Measurements from ENCODE around the gene DNAI7. TPM values are rescaled to one million over a fixed set of nuclear protein-coding genes. Genes with fewer than 3 reads are reported as not detected.

DNAI7 gene
- total RNA-seq, 4 donors from 2014 or later, result 5.1 to 9.2 (median 6.9) TPM

DNA sequence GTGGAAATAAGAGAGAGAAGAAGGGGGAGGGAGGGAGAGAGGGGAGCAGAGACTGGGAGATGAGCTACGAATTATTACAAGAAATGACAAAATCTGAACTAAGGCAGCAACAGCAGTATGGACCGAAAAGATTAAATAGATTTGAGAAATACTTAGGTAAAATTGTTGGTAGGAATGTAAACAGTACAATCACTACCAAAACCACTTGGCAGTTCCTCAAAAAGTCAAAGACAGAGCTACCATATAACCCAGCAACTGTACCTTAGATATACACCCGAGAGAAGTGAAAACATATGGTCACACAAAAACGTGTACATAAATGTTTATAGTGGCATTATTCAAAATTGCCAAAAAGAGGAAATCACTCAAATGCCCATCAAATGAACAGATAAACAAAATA, 41.7 kb upstream of the DNAI7 start:
- H3K4me1 ChIP-seq, result no peaks in the 10 kb centered on the region
- intact Hi-C loops (cut with DNase I), result no loop called here
- WGBS, 2 donors, result 91 to 92% methylated on average over 4 of the region's 4 CpGs
- H3K4me3 ChIP-seq (replicated peaks in 1 of 3), result no peak overlapping the region
- DNase-seq, result no peak
- H3K27me3 ChIP-seq, result no peaks in the 10 kb centered on the region
- no peak overlapping the region for H3K27ac ChIP-seq
- TF ChIP-seq, protein P1, sequence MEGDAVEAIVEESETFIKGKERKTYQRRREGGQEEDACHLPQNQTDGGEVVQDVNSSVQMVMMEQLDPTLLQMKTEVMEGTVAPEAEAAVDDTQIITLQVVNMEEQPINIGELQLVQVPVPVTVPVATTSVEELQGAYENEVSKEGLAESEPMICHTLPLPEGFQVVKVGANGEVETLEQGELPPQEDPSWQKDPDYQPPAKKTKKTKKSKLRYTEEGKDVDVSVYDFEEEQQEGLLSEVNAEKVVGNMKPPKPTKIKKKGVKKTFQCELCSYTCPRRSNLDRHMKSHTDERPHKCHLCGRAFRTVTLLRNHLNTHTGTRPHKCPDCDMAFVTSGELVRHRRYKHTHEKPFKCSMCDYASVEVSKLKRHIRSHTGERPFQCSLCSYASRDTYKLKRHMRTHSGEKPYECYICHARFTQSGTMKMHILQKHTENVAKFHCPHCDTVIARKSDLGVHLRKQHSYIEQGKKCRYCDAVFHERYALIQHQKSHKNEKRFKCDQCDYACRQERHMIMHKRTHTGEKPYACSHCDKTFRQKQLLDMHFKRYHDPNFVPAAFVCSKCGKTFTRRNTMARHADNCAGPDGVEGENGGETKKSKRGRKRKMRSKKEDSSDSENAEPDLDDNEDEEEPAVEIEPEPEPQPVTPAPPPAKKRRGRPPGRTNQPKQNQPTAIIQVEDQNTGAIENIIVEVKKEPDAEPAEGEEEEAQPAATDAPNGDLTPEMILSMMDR (IDR thresholded peaks at IDR 0.05), result no peak
- TF ChIP-seq POLR2A (IDR thresholded peaks at IDR 0.05), result no peak
- H3K36me3 ChIP-seq, result no peaks in the 10 kb centered on the region
- no peaks in the 10 kb centered on the region for H3K9me3 ChIP-seq

DNA sequence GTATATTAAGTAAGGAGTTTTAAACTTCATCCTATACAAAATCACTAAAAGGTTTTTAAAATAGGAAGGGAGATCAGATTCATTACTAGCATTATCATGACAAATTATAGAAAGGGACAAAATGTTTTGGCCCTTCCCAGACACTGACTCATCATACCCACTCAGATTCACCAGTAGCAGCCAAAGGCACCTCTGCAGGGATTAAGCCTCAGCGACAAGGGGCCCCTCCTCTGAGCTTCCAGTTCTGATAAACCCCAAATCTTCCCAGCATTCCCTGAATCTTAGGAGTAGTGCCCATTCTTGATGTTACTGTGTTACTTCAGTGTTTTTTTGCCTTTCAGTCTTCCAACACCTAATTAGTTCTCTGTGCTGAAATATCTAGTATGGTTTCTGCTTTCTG, 41.2 kb upstream of the DNAI7 start:
- H3K36me3 ChIP-seq, result no peaks in the 10 kb centered on the region
- no peak overlapping the region for H3K27ac ChIP-seq
- no peak for DNase-seq
- H3K27me3 ChIP-seq, result no peaks in the 10 kb centered on the region
- no peak overlapping the region for H3K4me3 ChIP-seq (replicated peaks in 1 of 3)
- H3K9me3 ChIP-seq, result no peaks in the 10 kb centered on the region
- H3K4me1 ChIP-seq, result no peaks in the 10 kb centered on the region
- TF ChIP-seq, protein P1 (IDR thresholded peaks at IDR 0.05), result no peak
- TF ChIP-seq POLR2A (IDR thresholded peaks at IDR 0.05), result no peak
- WGBS, 2 donors, result 50 to 56% methylated on average over 1 of the region's 1 CpG
- intact Hi-C loops (cut with DNase I), result no loop called here

- Histone ChIP-seq H3K27me3 (no peaks in the 10 kb centered on the region), H3K36me3 (peaks cover 0 to 3% of the 10 kb centered on the region in 2 donors), H3K9me3 (no peaks in the 10 kb centered on the region), H3K4me3 (replicated peaks in 1 of 3) (no peak overlapping the region), H3K27ac (no peak overlapping the region), H3K4me1 (peaks cover 3 to 4% of the 10 kb centered on the region in 2 donors)
- intact Hi-C loops (cut with DNase I), result no loop called here
- DNase-seq, result no peak
- TF ChIP-seq, protein P1 (IDR thresholded peaks at IDR 0.05), result no peak
- TF ChIP-seq POLR2A (IDR thresholded peaks at IDR 0.05), result no peak
- WGBS, 2 donors, result 96% methylated on average over 1 of the region's 1 CpG
Observed at GRCh38 chr12:25213338-25213737, 18.4 kb upstream of the DNAI7 start.

- TF ChIP-seq, protein P1 (IDR thresholded peaks at IDR 0.05), result no peak
- no peak for TF ChIP-seq POLR2A (IDR thresholded peaks at IDR 0.05)
- intact Hi-C loops (cut with DNase I), result no loop called here
- no peak overlapping the region for H3K4me3 ChIP-seq (replicated peaks in 1 of 3)
- WGBS, 2 donors, result 77 to 81% methylated on average over 1 of the region's 1 CpG
- peaks cover 3 to 4% of the 10 kb centered on the region in 2 donors for H3K4me1 ChIP-seq
- no peaks in the 10 kb centered on the region for H3K36me3 ChIP-seq
- no peaks in the 10 kb centered on the region for H3K9me3 ChIP-seq
- DNase-seq, result no peak
- H3K27ac ChIP-seq, result no peak overlapping the region
- H3K27me3 ChIP-seq, result no peaks in the 10 kb centered on the region
Observed at GRCh38 chr12:25208554-25208953, 13.6 kb upstream of the DNAI7 start.

GRCh38 chr12:25207846-25208245, 12.9 kb upstream of the DNAI7 start:
- WGBS, 2 donors, result 86 to 92% methylated on average over 1 of the region's 1 CpG
- no peak for DNase-seq
- Histone ChIP-seq H3K27ac (no peak overlapping the region), H3K9me3 (no peaks in the 10 kb centered on the region), H3K4me3 (replicated peaks in 1 of 3) (no peak overlapping the region), H3K27me3 (no peaks in the 10 kb centered on the region), H3K4me1 (peaks cover 3 to 4% of the 10 kb centered on the region in 2 donors), H3K36me3 (no peaks in the 10 kb centered on the region)
- TF ChIP-seq, protein P1 (IDR thresholded peaks at IDR 0.05), result no peak
- no peak for TF ChIP-seq POLR2A (IDR thresholded peaks at IDR 0.05)
- intact Hi-C loops (cut with DNase I), result no loop called here
